NT2/D1 (cell line): ENCODE measurements around the gene ATP6V1G3.

Experiments
- SUZ12 ChIP-seq: IDR thresholded peaks from 2 replicates; pipeline ENCODE4 v1.6.1; 2011; ENCODE audit not compliant: insufficient read length, insufficient read depth; ENCODE audit errors: extremely low read depth
- YY1 ChIP-seq: IDR thresholded peaks from 2 replicates; pipeline ENCODE4 v1.6.1; 2011; ENCODE audit not compliant: insufficient read length, insufficient read depth
- ZNF274 ChIP-seq: IDR thresholded peaks from 2 replicates; pipeline ENCODE4 v1.6.1; 2011; ENCODE audit warnings: mild to moderate bottlenecking, low read depth, low read length

GRCh38 chr1:198494658-198495103 lies 45.8 kb downstream of the ATP6V1G3 start:
- TF ChIP-seq ZNF274 (no peak), SUZ12 (no peak), YY1 (no peak)
